Gastroesophageal sphincter (tissue), 4 donors: ENCODE results near the gene ACTR8. TPM values are rescaled to one million over a fixed set of nuclear protein-coding genes. Genes with fewer than 3 reads are reported as not detected.

Experiments
- ATAC-seq: fragments of 150-250 bp; one replicate; pipeline ENCODE4 v1.9.1; 2016; ENCODE audit warnings: mild to moderate bottlenecking, moderate library complexity
- H3K27ac ChIP-seq, 4 donors: fragments of 200-600 bp; sonication (generic) in 3 of 4; 1 replicate in 3 of 4; 2 replicates in 1 of 4; pipeline ENCODE4 v1.5.1; 2016 to 2019
- H3K27me3 ChIP-seq: fragments of 200-600 bp; sonication (generic); one replicate; pipeline ENCODE4 v1.5.1; 2019
- H3K36me3 ChIP-seq, 2 donors: fragments of 200-600 bp; sonication (generic); one replicate each; pipeline ENCODE4 v1.5.1; 2019; ENCODE audit warnings: control low read depth in 1 of 2
- H3K4me1 ChIP-seq, 3 donors: fragments of 200-600 bp; sonication (generic); 1 replicate in 2 of 3; 2 replicates in 1 of 3; pipeline ENCODE4 v1.5.1; 2016 to 2019; ENCODE audit warnings: control low read depth in 2 of 3
- H3K4me3 ChIP-seq, 2 donors: fragments of 200-600 bp; sonication (generic); one replicate each; pipeline ENCODE4 v1.5.1; 2019; ENCODE audit warnings: mild to moderate bottlenecking in 1 of 2, moderate library complexity in 1 of 2
- H3K9me3 ChIP-seq, 3 donors: fragments of 200-600 bp; sonication (generic); one replicate each; pipeline ENCODE4 v1.5.1; 2017 to 2019; ENCODE audit warnings: control low read depth in 2 of 3
- EP300 ChIP-seq: sonication (generic); formaldehyde crosslinking; IDR thresholded peaks from one replicate; pipeline ENCODE4 v1.6.1; 2017; ENCODE audit warnings: antibody characterized with exemption, mild to moderate bottlenecking
- POLR2A ChIP-seq, 2 donors: fragments of 450-650 bp; IDR thresholded peaks; one replicate each; pipeline ENCODE4 v1.6.1; 2017; ENCODE audit warnings: antibody characterized with exemption in 2 of 2, mild to moderate bottlenecking in 2 of 2, moderate library complexity in 1 of 2
- POLR2AphosphoS5 ChIP-seq: sonication (generic); formaldehyde crosslinking; IDR thresholded peaks from one replicate; pipeline ENCODE4 v1.6.1; 2017; ENCODE audit warnings: antibody characterized with exemption
- WGBS, 2 donors: methylation state at CpG; one replicate each; pipeline ENCODE4 v1.1.5; 2018; ENCODE audit warnings: low coverage in 1 of 2; 5-methylcytosine and 5-hydroxymethylcytosine counted together
- total RNA-seq, 4 donors: library from RNA; depleted of rRNA; stranded (reverse); fragments of >200 nt; gene quantifications; one replicate each; pipeline ENCODE4 v1.1.0, GENCODE V29; 2016
- TF ChIP-seq, protein P1 (sequence below), 4 experiments: fragments of 200-600 bp in 2 of 4; fragments of 450-650 bp in 2 of 4; sonication (generic) in 1 of 4; IDR thresholded peaks; one replicate each; pipeline ENCODE4 v1.5.1; 2017 to 2019; ENCODE audit warnings: antibody characterized with exemption in 4 of 4, mild to moderate bottlenecking in 2 of 4, moderate library complexity in 2 of 4

The ACTR8 gene
- total RNA-seq, 4 donors from 2014 or later = 22.4 to 26.8 (median 25.7) TPM

GRCh38 chr3:53823026-53823955 lies 58.7 kb downstream of the ACTR8 start:
- no peaks in the 10 kb centered on the region for H3K4me1 ChIP-seq
- TF ChIP-seq POLR2AphosphoS5 (no peak), POLR2A (IDR thresholded peaks at IDR 0.05) (no peak), EP300 (no peak)
- TF ChIP-seq, protein P1, sequence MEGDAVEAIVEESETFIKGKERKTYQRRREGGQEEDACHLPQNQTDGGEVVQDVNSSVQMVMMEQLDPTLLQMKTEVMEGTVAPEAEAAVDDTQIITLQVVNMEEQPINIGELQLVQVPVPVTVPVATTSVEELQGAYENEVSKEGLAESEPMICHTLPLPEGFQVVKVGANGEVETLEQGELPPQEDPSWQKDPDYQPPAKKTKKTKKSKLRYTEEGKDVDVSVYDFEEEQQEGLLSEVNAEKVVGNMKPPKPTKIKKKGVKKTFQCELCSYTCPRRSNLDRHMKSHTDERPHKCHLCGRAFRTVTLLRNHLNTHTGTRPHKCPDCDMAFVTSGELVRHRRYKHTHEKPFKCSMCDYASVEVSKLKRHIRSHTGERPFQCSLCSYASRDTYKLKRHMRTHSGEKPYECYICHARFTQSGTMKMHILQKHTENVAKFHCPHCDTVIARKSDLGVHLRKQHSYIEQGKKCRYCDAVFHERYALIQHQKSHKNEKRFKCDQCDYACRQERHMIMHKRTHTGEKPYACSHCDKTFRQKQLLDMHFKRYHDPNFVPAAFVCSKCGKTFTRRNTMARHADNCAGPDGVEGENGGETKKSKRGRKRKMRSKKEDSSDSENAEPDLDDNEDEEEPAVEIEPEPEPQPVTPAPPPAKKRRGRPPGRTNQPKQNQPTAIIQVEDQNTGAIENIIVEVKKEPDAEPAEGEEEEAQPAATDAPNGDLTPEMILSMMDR (IDR thresholded peaks at IDR 0.05) = no peak
- H3K36me3 ChIP-seq = peaks cover 0 to 10% of the 10 kb centered on the region in 2 donors
- H3K9me3 ChIP-seq = no peaks in the 10 kb centered on the region
- no peak for ATAC-seq
- H3K27me3 ChIP-seq = no peaks in the 10 kb centered on the region
- no peak overlapping the region for H3K27ac ChIP-seq
- WGBS, 2 donors = 100% methylated on average over 6 of the region's 67 CpGs; no CpG with 5 or more reads in 1 of the 2 donors
- no peak overlapping the region for H3K4me3 ChIP-seq

- H3K36me3 ChIP-seq = peaks cover 0 to 17% of the 10 kb centered on the region in 2 donors
- no peaks in the 10 kb centered on the region for H3K4me1 ChIP-seq
- no peak for ATAC-seq
- WGBS, 2 donors = 93 to 100% methylated on average over 1 to 2 of the region's 14 CpGs
- no peaks in the 10 kb centered on the region for H3K9me3 ChIP-seq
- no peak overlapping the region for H3K4me3 ChIP-seq
- no peak for TF ChIP-seq EP300
- no peak for TF ChIP-seq POLR2A (IDR thresholded peaks at IDR 0.05)
- TF ChIP-seq, protein P1 (IDR thresholded peaks at IDR 0.05) = no peak
- TF ChIP-seq POLR2AphosphoS5 = no peak
- H3K27me3 ChIP-seq = no peaks in the 10 kb centered on the region
- no peak overlapping the region for H3K27ac ChIP-seq
Measured at GRCh38 chr3:53822331-53822741, 59.6 kb downstream of the ACTR8 start.

- no peak overlapping the region for H3K4me3 ChIP-seq
- WGBS, 2 donors = 54 to 59% methylated on average over 2 to 3 of the region's 5 CpGs
- TF ChIP-seq EP300 = no peak
- TF ChIP-seq, protein P1 (IDR thresholded peaks at IDR 0.05) = no peak
- TF ChIP-seq POLR2AphosphoS5 = no peak
- no peak for TF ChIP-seq POLR2A (IDR thresholded peaks at IDR 0.05)
Measured at GRCh38 chr3:53821631-53822121, 60.3 kb downstream of the ACTR8 start.

GRCh38 chr3:53820756-53821580 lies 61.0 kb downstream of the ACTR8 start:
- no peak for ATAC-seq
- Histone ChIP-seq H3K27me3 (no peaks in the 10 kb centered on the region), H3K36me3 (peaks cover 0 to 18% of the 10 kb centered on the region in 2 donors), H3K4me1 (no peaks in the 10 kb centered on the region), H3K27ac (no peak overlapping the region), H3K4me3 (no peak overlapping the region), H3K9me3 (no peaks in the 10 kb centered on the region)
- TF ChIP-seq, protein P1 (IDR thresholded peaks at IDR 0.05) = no peak
- TF ChIP-seq POLR2A (IDR thresholded peaks at IDR 0.05) (no peak), POLR2AphosphoS5 (no peak), EP300 (no peak)
- 67 to 72% methylated on average over 6 to 11 of the region's 21 CpGs for WGBS, 2 donors

More at GRCh38 chr3:53821631-53822121, 60.3 kb downstream of the ACTR8 start:
- H3K27ac ChIP-seq = no peak overlapping the region
- no peaks in the 10 kb centered on the region for H3K27me3 ChIP-seq
- no peak for ATAC-seq
- H3K9me3 ChIP-seq = no peaks in the 10 kb centered on the region
- H3K4me1 ChIP-seq = no peaks in the 10 kb centered on the region
- peaks cover 0 to 18% of the 10 kb centered on the region in 2 donors for H3K36me3 ChIP-seq
